ENCODE data around the gene ZNF423. TPM values are rescaled to one million over a fixed set of nuclear protein-coding genes. Genes with fewer than 3 reads are reported as not detected.

ZNF423 gene
- total RNA-seq, 1 experiment from 2014 or later: 0.49 TPM

- no peaks in the 10 kb centered on the region for H3K36me3 ChIP-seq (ENCODE audit: control insufficient read depth, insufficient read depth, low read length)
- BruUV-seq (replicated peaks): no TSS peak
- peaks cover 6% of the 10 kb centered on the region for H3K27me3 ChIP-seq (ENCODE audit: control insufficient read depth, insufficient read depth, low read length)
- DNase-seq (ENCODE audit: low read depth, low spot score) (no peak), ATAC-seq (no peak)
- H3K4me1 ChIP-seq (ENCODE audit: control insufficient read depth, insufficient read depth, low read length): no peaks in the 10 kb centered on the region
- ChIA-PET POLR2A (no interaction called here), CTCF (no interaction called here)
- H3K27ac ChIP-seq (ENCODE audit: low read length): no peak overlapping the region
- in situ Hi-C loops (cut with HindIII; ENCODE audit: low pct_unique_long_range_greater_than_20kb, low sequenced_read_pairs) (no loop called here), intact Hi-C loops (cut with micrococcal nuclease; ENCODE audit: unreplicated experiment) (no loop called here)
- TF ChIP-seq, protein P1, sequence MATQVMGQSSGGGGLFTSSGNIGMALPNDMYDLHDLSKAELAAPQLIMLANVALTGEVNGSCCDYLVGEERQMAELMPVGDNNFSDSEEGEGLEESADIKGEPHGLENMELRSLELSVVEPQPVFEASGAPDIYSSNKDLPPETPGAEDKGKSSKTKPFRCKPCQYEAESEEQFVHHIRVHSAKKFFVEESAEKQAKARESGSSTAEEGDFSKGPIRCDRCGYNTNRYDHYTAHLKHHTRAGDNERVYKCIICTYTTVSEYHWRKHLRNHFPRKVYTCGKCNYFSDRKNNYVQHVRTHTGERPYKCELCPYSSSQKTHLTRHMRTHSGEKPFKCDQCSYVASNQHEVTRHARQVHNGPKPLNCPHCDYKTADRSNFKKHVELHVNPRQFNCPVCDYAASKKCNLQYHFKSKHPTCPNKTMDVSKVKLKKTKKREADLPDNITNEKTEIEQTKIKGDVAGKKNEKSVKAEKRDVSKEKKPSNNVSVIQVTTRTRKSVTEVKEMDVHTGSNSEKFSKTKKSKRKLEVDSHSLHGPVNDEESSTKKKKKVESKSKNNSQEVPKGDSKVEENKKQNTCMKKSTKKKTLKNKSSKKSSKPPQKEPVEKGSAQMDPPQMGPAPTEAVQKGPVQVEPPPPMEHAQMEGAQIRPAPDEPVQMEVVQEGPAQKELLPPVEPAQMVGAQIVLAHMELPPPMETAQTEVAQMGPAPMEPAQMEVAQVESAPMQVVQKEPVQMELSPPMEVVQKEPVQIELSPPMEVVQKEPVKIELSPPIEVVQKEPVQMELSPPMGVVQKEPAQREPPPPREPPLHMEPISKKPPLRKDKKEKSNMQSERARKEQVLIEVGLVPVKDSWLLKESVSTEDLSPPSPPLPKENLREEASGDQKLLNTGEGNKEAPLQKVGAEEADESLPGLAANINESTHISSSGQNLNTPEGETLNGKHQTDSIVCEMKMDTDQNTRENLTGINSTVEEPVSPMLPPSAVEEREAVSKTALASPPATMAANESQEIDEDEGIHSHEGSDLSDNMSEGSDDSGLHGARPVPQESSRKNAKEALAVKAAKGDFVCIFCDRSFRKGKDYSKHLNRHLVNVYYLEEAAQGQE (IDR thresholded peaks at IDR 0.05; ENCODE audit: insufficient read depth in 1 of 2, low read depth in 2 of 2, low read length in 1 of 2): no peak
- TF ChIP-seq, protein P2, sequence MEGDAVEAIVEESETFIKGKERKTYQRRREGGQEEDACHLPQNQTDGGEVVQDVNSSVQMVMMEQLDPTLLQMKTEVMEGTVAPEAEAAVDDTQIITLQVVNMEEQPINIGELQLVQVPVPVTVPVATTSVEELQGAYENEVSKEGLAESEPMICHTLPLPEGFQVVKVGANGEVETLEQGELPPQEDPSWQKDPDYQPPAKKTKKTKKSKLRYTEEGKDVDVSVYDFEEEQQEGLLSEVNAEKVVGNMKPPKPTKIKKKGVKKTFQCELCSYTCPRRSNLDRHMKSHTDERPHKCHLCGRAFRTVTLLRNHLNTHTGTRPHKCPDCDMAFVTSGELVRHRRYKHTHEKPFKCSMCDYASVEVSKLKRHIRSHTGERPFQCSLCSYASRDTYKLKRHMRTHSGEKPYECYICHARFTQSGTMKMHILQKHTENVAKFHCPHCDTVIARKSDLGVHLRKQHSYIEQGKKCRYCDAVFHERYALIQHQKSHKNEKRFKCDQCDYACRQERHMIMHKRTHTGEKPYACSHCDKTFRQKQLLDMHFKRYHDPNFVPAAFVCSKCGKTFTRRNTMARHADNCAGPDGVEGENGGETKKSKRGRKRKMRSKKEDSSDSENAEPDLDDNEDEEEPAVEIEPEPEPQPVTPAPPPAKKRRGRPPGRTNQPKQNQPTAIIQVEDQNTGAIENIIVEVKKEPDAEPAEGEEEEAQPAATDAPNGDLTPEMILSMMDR (IDR thresholded peaks at IDR 0.05): no peak
- no peak for TF ChIP-seq TCF7L2 (IDR thresholded peaks at IDR 0.05; ENCODE audit: low read depth, low read length)
- H3K9me3 ChIP-seq (ENCODE audit: control insufficient read depth, insufficient read depth, low read depth, low read length): no peaks in the 10 kb centered on the region
- no peak overlapping the region for H3K4me3 ChIP-seq (ENCODE audit: low read depth in 2 of 2, low read length in 2 of 2)
These were observed 106.1 kb downstream of the ZNF423 start for GRCh38 chr16:49749816-49750215.

GRCh38 chr16:49748322-49748721 lies 107.6 kb downstream of the ZNF423 start:
- peaks cover 6% of the 10 kb centered on the region for H3K27me3 ChIP-seq (ENCODE audit: control insufficient read depth, insufficient read depth, low read length)
- BruUV-seq (replicated peaks): no TSS peak
- no peak for ATAC-seq
- no peaks in the 10 kb centered on the region for H3K36me3 ChIP-seq (ENCODE audit: control insufficient read depth, insufficient read depth, low read length)
- no peak for DNase-seq (ENCODE audit: low read depth, low spot score)
- in situ Hi-C loops (cut with HindIII; ENCODE audit: low pct_unique_long_range_greater_than_20kb, low sequenced_read_pairs): no loop called here
- CTCF ChIA-PET: no interaction called here
- no peak overlapping the region for H3K4me3 ChIP-seq (ENCODE audit: low read depth in 2 of 2, low read length in 2 of 2)
- POLR2A ChIA-PET: no interaction called here
- intact Hi-C loops (cut with micrococcal nuclease; ENCODE audit: unreplicated experiment): no loop called here
- no peaks in the 10 kb centered on the region for H3K9me3 ChIP-seq (ENCODE audit: control insufficient read depth, insufficient read depth, low read depth, low read length)
- TF ChIP-seq POLR2AphosphoS5 (IDR thresholded peaks at IDR 0.05; ENCODE audit: low read depth, low read length) (no peak), TCF7L2 (IDR thresholded peaks at IDR 0.05; ENCODE audit: low read depth, low read length) (no peak), SIN3A (IDR thresholded peaks at IDR 0.05; ENCODE audit: borderline replicate concordance, insufficient read depth, low read depth, low read length) (no peak)
- TF ChIP-seq, protein P2 (IDR thresholded peaks at IDR 0.05): no peak
- TF ChIP-seq, protein P1 (IDR thresholded peaks at IDR 0.05; ENCODE audit: insufficient read depth in 1 of 2, low read depth in 2 of 2, low read length in 1 of 2): no peak
- no peaks in the 10 kb centered on the region for H3K4me1 ChIP-seq (ENCODE audit: control insufficient read depth, insufficient read depth, low read length)
- no peak overlapping the region for H3K27ac ChIP-seq (ENCODE audit: low read length)
